LHCN-M2 (cell line): ENCODE measurements around the gene ZDHHC18. TPM values are rescaled to one million over a fixed set of nuclear protein-coding genes. Genes with fewer than 3 reads are reported as not detected.
A peak's percentile ranks its signal among the peaks of the same experiment; 100 is the strongest.

Experiments used
- DNase-seq: peaks from one replicate; pipeline ENCODE4 v3.0.0-alpha.2; 2012; ENCODE audit warnings: low read depth
- total RNA-seq: library from RNA; depleted of rRNA; stranded (reverse); fragments of >200 nt; gene quantifications from 2 replicates; pipeline ENCODE4 v1.2.3, GENCODE V29; 2014; rRNA removed

Gene ZDHHC18
- total RNA-seq, 1 experiment from 2014 or later: 10.4 TPM

GRCh38 chr1:26897351-26897750 lies 70.9 kb downstream of the ZDHHC18 start:
- DNase-seq: no peak

DNA sequence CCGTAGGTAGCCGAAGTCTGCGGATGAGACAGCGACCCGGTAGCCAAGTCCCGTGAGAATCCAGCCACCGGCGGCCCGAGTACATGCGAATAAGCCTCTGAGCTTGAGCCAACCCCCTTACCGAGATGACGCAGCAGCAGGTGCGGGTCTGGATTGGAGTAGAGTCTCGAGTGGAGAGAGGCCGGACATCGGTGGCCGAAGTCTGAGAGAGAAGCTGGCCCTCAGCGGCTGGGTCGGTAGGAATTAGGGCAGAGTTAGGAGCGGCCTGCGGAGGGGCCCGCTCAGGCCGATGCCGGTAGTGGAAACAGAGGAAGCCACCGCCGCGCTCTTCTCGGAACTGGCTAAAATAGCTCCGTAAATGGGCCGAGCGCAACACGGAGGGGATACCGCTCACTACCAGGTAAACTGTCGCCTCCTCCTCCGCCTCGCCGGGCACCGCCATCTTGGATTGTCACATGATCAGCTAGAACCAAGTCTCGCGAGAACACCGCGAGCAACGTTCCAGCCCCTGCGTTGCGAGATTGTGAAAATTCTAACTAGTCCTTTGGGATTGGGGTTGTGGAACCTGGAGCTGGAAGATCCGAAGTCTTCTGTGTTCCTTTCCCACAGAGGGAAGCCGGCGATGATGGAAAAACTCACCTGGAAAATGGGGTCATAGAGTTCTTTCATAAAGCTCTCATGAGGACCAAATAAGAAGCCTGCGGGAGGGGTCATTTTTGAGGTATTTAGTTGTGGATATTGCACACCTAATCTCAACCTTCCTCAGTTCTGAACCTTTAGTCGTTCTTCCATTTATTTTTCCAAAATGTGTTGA lies 73.7 kb downstream of the ZDHHC18 start, which contains the start of gene GPATCH3:
Gene GPATCH3, minus strand, starts transcription at position 467 of the 814 bp plus-strand sequence. Its CDS starts 25 bp downstream, at position 442.
- peak; percentile 94 for DNase-seq

GRCh38 chr1:26900815-26901511 lies 74.5 kb downstream of the ZDHHC18 start:
- DNase-seq: no peak

Other genes starting within 250 kb of the ZDHHC18 start
- gene ARID1A, start 130.7 kb upstream of the ZDHHC18 start, total RNA-seq: 18.7 and 21.6 TPM in 2 replicates
- 17.7 and 20.8 TPM in 2 replicates for gene PIGV, start 38.7 kb upstream of the ZDHHC18 start, total RNA-seq
- not detected in 2 replicates for gene SFN, start 36.5 kb downstream of the ZDHHC18 start, total RNA-seq
- gene GPN2, start 63.6 kb downstream of the ZDHHC18 start, total RNA-seq: 10.1 and 12.2 TPM in 2 replicates
- gene GPATCH3, start 73.8 kb downstream of the ZDHHC18 start, total RNA-seq: 5.6 and 5.9 TPM in 2 replicates
- gene NR0B2, start 87.3 kb downstream of the ZDHHC18 start, total RNA-seq: not detected in 2 replicates
- gene NUDC, start 95.1 kb downstream of the ZDHHC18 start, total RNA-seq: 67.1 and 71.5 TPM in 2 replicates
- not detected in 2 replicates for gene KDF1, start 133.8 kb downstream of the ZDHHC18 start, total RNA-seq
- 22.4 and 27.0 TPM in 2 replicates for gene TRNP1, start 167.0 kb downstream of the ZDHHC18 start, total RNA-seq
- 3.3 and 3.6 TPM in 2 replicates for gene TENT5B, start 186.2 kb downstream of the ZDHHC18 start, total RNA-seq